Common myeloid progenitor, CD34-positive (primary cell): ENCODE results near the gene TUBGCP6. TPM values are rescaled to one million over a fixed set of nuclear protein-coding genes. Genes with fewer than 3 reads are reported as not detected.

ENCODE experiments used
- CTCF ChIA-PET: fragments of 350-600 bp; sonication (Branson Sonifier 250); formaldehyde crosslinking; loops from one replicate; lab custom pipeline; 2021; ENCODE audit warnings: antibody characterized with exemption; lab: Charles Lee
- POLR2A ChIA-PET: fragments of 350-600 bp; sonication (Branson Sonifier 250); formaldehyde crosslinking; loops from one replicate; lab custom pipeline; 2021; ENCODE audit warnings: antibody characterized with exemption; lab: Charles Lee
- DNase-seq, 3 donors: peaks; one replicate each; pipeline versions ENCODE4 v3.0.0 to v3.0.0-alpha.2; 2013
- H3K27ac ChIP-seq, 2 experiments: 1 replicate in 1 of 2; 2 replicates in 1 of 2; pipeline ENCODE4 v1.7.0; 2013; ENCODE audit warnings: inconsistent platforms in 2 of 2, low read length in 2 of 2, mild to moderate bottlenecking in 2 of 2, low read depth in 1 of 2, moderate library complexity in 1 of 2; ENCODE audit not compliant: severe bottlenecking in 2 of 2, insufficient read depth in 1 of 2, poor library complexity in 1 of 2
- H3K27me3 ChIP-seq, 5 experiments: replicated peaks in 2 of 5; 1 replicate in 3 of 5; 2 replicates in 2 of 5; pipeline versions ENCODE4 v1.6.1 to v1.7.0; 2013; ENCODE audit warnings: low read length in 4 of 5, mild to moderate bottlenecking in 2 of 5, moderate library complexity in 2 of 5, inconsistent platforms in 1 of 5; ENCODE audit not compliant: insufficient read depth in 5 of 5, control insufficient read depth in 4 of 5
- H3K36me3 ChIP-seq, 4 experiments: 1 replicate in 2 of 4; 2 replicates in 2 of 4; pipeline versions ENCODE4 v1.6.1 to v1.7.0; 2013; ENCODE audit warnings: low read length in 3 of 4, control low read depth in 1 of 4, mild to moderate bottlenecking in 1 of 4; ENCODE audit not compliant: control insufficient read depth in 4 of 4, insufficient read depth in 4 of 4
- H3K4me1 ChIP-seq, 4 experiments: 1 replicate in 3 of 4; 2 replicates in 1 of 4; pipeline versions ENCODE4 v1.6.1 to v1.7.1; 2013; ENCODE audit warnings: low read length in 3 of 4, mild to moderate bottlenecking in 3 of 4, control low read depth in 1 of 4, inconsistent platforms in 1 of 4, moderate library complexity in 1 of 4; ENCODE audit not compliant: control insufficient read depth in 4 of 4, insufficient read depth in 4 of 4; ENCODE audit errors: control extremely low read depth in 1 of 4
- H3K4me3 ChIP-seq, 7 experiments: 1 replicate in 4 of 7; 2 replicates in 3 of 7; pipeline versions ENCODE4 v1.5.1 to v1.7.0; 2013; ENCODE audit warnings: mild to moderate bottlenecking in 7 of 7, low read length in 6 of 7, moderate library complexity in 6 of 7, inconsistent platforms in 2 of 7, low read depth in 2 of 7, control low read depth in 1 of 7; ENCODE audit not compliant: insufficient read depth in 4 of 7, control insufficient read depth in 1 of 7; ENCODE audit errors: extremely low read depth in 1 of 7
- H3K9me3 ChIP-seq, 5 experiments: 1 replicate in 4 of 5; 2 replicates in 1 of 5; pipeline versions ENCODE4 v1.6.1 to v1.7.1; 2013; ENCODE audit warnings: low read length in 4 of 5, mild to moderate bottlenecking in 2 of 5, inconsistent platforms in 1 of 5, low read depth in 1 of 5, moderate library complexity in 1 of 5; ENCODE audit not compliant: control insufficient read depth in 4 of 5, insufficient read depth in 2 of 5; ENCODE audit errors: control extremely low read depth in 1 of 5
- WGBS: methylation state at CpG from one replicate; pipeline ENCODE4 v1.1.5; 2013; ENCODE audit not compliant: insufficient coverage; 5-methylcytosine and 5-hydroxymethylcytosine counted together
- polyA plus RNA-seq: library from polyadenylated mRNA; unstranded; fragments of 120-200 nt; gene quantifications from one replicate; pipeline ENCODE4 v1.2.1, GENCODE V29; 2013

The TUBGCP6 gene, protein sequence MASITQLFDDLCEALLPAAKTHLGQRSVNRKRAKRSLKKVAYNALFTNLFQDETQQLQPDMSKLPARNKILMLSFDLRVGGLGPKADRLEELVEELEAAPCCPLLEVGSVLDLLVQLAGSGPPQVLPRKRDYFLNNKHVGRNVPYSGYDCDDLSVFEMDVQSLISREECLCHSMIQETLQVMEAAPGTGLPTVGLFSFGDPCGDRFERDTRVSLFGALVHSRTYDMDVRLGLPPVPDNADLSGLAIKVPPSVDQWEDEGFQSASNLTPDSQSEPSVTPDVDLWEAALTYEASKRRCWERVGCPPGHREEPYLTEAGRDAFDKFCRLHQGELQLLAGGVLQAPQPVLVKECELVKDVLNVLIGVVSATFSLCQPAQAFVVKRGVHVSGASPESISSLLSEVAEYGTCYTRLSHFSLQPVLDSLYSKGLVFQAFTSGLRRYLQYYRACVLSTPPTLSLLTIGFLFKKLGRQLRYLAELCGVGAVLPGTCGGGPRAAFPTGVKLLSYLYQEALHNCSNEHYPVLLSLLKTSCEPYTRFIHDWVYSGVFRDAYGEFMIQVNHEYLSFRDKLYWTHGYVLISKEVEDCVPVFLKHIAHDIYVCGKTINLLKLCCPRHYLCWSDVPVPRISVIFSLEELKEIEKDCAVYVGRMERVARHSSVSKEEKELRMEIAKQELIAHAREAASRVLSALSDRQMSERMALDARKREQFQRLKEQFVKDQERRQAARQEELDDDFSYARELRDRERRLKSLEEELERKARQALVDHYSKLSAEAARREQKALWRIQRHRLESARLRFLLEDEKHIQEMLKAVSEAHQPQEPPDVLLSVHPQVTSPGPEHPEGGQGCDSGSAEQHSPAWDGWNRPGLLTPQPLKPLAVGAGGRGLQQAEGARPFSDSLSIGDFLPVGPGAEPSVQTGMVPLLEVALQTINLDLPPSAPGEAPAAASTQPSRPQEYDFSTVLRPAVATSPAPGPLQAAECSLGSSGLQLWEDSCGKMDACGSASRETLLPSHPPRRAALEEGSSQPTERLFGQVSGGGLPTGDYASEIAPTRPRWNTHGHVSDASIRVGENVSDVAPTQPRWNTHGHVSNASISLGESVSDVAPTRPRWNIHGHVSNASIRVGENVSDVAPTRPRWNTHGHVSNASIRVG (N-terminal part only)
- polyA plus RNA-seq, result 30.7 TPM

DNA sequence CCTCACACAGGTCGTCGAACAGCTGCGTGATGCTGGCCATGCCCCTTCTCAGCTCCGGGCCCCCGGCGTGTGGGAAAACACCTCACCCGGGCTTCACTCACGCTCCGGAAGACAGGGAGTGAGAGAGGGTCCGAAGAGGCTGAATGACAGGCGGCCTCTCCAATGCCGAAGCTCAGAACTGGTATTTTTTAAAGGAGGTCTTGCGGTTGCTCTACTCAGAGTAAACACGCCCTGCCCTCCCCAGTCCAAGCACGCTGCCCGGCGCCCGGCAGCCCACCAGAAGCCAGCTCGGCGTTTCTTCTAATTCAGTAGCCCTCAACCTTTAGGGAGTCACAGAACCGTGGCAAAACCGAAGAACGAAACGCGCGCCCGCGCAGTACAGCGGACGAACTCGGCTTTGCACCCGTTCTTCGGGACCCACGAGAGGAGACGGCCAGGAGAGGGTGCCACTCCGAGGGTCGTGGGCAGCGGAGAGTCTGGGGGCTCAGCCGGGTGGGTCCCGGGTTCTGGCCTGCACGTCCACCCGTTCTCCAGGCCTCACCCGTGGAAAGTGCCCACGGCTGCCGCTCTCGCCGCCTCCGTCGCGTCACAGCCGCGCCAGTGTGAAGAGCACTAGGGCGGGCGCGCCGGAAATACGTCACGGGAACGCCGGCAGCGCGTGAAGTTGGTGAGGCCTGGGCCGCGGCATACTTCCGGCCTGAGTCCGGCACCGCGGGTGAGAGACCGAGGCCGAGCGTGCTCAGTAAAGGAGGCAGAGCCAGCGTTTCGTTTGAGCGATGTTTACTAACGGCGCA lies at the start of gene TUBGCP6:
TUBGCP6 (minus strand) TSS at position 604 of the 794 bp plus-strand sequence; CDS start at position 40, 564 bp downstream.
- Histone ChIP-seq H3K27ac (peak within 1 kb of the TSS; percentile 91 to 95), H3K36me3 (peaks cover 3 to 36% (median 29%) of the 10 kb centered on the region in 4 experiments), H3K4me1 (peaks cover 4 to 54% (median 43%) of the 10 kb centered on the region in 4 experiments), H3K27me3 (no peaks in the 10 kb centered on the region), H3K4me3 (peak within 1 kb of the TSS; percentile 85 to 100 (median 97)), H3K9me3 (no peaks in the 10 kb centered on the region)
- DNase-seq, result peak; percentile 93 to 96 (median 94)
- ChIA-PET POLR2A (interaction anchor here (1.4 kb wide), 1 partner anchor 281 kb away, joined by 3 read pairs; no protein-coding TSS in a partner anchor), CTCF (interaction anchor here (0.9 to 1.7 kb wide), 5 partner anchors 8 to 97 kb away, joined by 3 to 7 read pairs (median 3); no protein-coding TSS in a partner anchor)
- WGBS, result under 1% methylated on average over 66 of the region's 76 CpGs

DNA sequence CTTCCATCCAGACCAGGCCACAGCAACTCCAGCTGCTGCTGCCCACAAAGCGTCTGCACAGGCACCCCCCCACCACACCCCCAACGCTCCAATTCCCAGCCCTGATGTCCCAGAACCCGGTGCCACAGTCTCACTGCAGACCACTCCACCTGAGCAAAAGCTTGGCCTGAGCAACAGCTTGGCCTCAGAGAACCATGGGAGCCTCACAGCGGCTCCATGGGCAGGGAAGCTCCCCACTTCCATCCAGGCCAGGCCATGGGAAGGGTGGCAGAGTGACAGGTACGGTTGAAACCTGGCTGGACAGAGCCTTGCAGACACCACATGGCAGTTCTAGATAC lies 49.5 kb upstream of the TUBGCP6 start:
- DNase-seq, result no peak
- Histone ChIP-seq H3K4me1 (peaks cover 0 to 59% (median 56%) of the 10 kb centered on the region in 4 experiments), H3K4me3 (peak overlapping the region in 5 of 7 experiments; percentile 19 to 70 (median 66)), H3K9me3 (no peaks in the 10 kb centered on the region), H3K36me3 (peaks cover 0 to 20% (median 12%) of the 10 kb centered on the region in 4 experiments), H3K27me3 (no peaks in the 10 kb centered on the region), H3K27ac (peak overlapping the region in 1 of 2 experiments; percentile 36)
- POLR2A ChIA-PET, result interaction anchor here (0.7 to 3.4 kb wide), 6 partner anchors 8 to 33 kb away, joined by 4 to 24 read pairs (median 5); partner anchors contain the start of genes DENND6B and PLXNB2
- WGBS, result 34% methylated on average over 5 of the region's 5 CpGs
- CTCF ChIA-PET, result interaction anchor here (0.7 to 3.9 kb wide), 15 partner anchors 10 to 47 kb away, joined by 3 to 37 read pairs (median 8); partner anchors contain the start of gene DENND6B

DNA sequence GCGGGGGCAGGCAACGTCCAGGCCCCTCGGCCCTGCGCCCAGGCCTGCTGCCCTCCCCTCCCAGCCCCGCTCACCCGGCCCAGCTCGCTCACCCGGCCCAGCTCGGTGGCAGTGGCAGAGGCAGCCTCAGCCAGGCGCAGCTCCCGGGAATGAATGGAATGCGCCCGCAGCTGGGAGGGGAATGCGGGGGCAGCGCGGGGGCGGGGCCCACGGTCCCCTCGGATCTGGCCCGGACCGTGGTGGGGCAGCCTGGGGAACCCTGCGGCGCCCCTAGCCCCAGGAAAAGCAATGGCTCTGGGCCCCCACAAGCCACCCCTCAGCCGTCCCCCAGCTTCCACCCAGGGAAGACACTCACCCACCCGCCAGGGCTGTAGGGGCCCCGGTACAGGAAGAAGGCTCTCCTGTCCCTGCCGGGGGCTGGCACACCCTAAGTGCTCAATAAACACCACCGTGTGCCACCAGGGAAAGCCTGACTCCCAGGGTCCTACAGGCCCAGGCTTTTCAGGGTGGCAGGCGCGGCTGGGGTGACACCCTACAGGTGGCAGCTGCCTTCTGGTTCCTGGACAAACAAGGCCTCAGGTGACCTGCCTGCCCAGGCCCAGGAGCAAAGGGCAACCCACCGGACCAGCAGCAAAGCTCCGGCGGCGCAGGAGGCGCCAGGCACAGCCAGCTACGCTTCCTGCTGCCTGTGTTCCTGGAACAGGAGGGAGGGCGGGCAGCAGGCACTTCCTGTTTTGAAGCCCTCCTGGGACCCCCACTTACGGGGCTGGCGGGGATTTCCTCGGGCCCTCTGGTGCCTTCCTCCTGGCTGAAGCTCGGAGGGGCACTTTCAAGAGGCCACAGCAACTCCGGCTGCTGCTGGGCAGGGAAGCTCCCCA lies 48.9 kb upstream of the TUBGCP6 start:
- Histone ChIP-seq H3K4me3 (peak overlapping the region in 6 of 7 experiments; percentile 35 to 70 (median 67)), H3K36me3 (peaks cover 0 to 26% (median 17%) of the 10 kb centered on the region in 4 experiments), H3K9me3 (no peaks in the 10 kb centered on the region), H3K4me1 (peaks cover 0 to 55% (median 52%) of the 10 kb centered on the region in 4 experiments), H3K27me3 (no peaks in the 10 kb centered on the region), H3K27ac (peak overlapping the region; percentile 15 to 74)
- ChIA-PET POLR2A (interaction anchor here (0.7 to 3.4 kb wide), 6 partner anchors 9 to 34 kb away, joined by 4 to 24 read pairs (median 5); partner anchors contain the start of genes DENND6B and PLXNB2), CTCF (interaction anchor here (0.7 to 3.9 kb wide), 14 partner anchors 11 to 48 kb away, joined by 3 to 37 read pairs (median 8); partner anchors contain the start of gene DENND6B)
- peak; percentile 53 to 90 (median 88) for DNase-seq
- WGBS, result 3% methylated on average over 27 of the region's 42 CpGs

DNA sequence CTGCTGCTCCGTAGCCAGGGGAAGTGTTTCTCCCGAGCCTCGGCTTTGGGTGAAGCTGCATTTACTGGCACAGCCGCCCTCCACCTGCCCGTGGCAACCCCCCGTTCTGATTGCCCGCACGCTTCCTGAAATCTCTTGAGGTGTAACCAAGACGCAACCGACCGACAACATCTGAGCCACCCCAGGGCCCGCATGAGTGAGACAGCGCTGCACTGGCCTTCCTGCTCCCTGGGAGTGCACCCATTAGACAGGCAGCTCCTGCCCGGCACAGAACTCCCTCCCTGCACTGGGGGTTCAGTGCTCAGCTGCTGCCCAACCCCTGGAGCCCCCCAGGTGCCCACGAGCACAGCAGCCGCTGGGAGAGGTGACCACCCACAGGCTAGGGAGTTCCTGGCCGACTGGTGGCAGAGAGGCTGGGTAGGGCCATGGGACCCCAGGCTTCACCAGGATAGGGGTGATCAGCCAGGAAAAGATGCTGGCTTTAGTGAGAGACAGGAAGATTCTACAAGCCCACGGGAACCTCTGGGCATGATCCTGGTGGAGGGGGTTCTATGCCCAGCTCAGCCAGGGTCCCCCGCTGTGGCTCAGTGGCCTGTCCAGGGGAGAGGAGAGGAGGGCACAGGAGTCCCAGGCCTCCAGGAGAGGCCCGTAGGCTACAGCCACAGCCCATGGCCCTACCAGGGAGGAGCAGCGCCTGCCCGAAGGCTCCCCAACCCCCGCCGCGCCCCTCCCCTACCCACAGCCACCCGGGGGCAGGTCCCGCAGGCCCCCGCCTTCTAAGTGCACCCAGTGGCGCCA lies 48.0 kb upstream of the TUBGCP6 start:
- no peaks in the 10 kb centered on the region for H3K27me3 ChIP-seq
- peak overlapping the region in 1 of 2 experiments; percentile 43 for H3K27ac ChIP-seq
- CTCF ChIA-PET, result interaction anchor here (0.8 to 3.4 kb wide), 10 partner anchors 10 to 33 kb away, joined by 3 to 37 read pairs (median 8); no protein-coding TSS in a partner anchor

More for the DNA sequence above, 48.0 kb upstream of the TUBGCP6 start:
- Histone ChIP-seq H3K9me3 (no peaks in the 10 kb centered on the region), H3K36me3 (peaks cover 0 to 34% (median 26%) of the 10 kb centered on the region in 4 experiments), H3K4me3 (peak overlapping the region in 6 of 7 experiments; percentile 19 to 70 (median 67)), H3K4me1 (peaks cover 0 to 54% (median 48%) of the 10 kb centered on the region in 4 experiments)
- POLR2A ChIA-PET, result interaction anchor here (0.8 to 3.4 kb wide), 6 partner anchors 10 to 35 kb away, joined by 3 to 24 read pairs (median 5); partner anchors contain the start of gene PLXNB2
- peak; percentile 56 to 88 (median 85) for DNase-seq
- 6% methylated on average over 22 of the region's 29 CpGs for WGBS
